GM18867 (cell line): ENCODE results near the gene LUZP1.
"Not testable (repeated sequence)": the region's sequence is repeated elsewhere in the genome, so short reads cannot be mapped to it uniquely, and the experiment has no call there.

Experiments
- ATAC-seq: cut with Tn5 transposase; IDR thresholded peaks from one replicate; pipeline ENCODE4 v1.9.1; 2021; ENCODE audit warnings: mild to moderate bottlenecking, moderate library complexity; ENCODE audit not compliant: unreplicated experiment

The LUZP1 gene

GRCh38 chr1:23168445-23169194 is at the start of gene LUZP1:
Gene LUZP1, minus strand, starts transcription at chr1:23168856.
- ATAC-seq = peak; percentile 70

- ATAC-seq = no peak
Measured at GRCh38 chr1:23217421-23218115, 48.9 kb upstream of the LUZP1 start, which contains the start of gene HTR1D. Gene HTR1D, minus strand, starts transcription at chr1:23217502. Its CDS starts 23,283 bp downstream, at chr1:23194219.

GRCh38 chr1:23216771-23217420 is 48.2 kb upstream of the LUZP1 start:
- no peak for ATAC-seq

GRCh38 chr1:23215751-23216449 is 47.2 kb upstream of the LUZP1 start:
- no peak for ATAC-seq

- no peak for ATAC-seq
Measured at GRCh38 chr1:23215291-23215690, 46.6 kb upstream of the LUZP1 start.

- no peak for ATAC-seq
Measured at GRCh38 chr1:23214640-23215039, 46.0 kb upstream of the LUZP1 start.

GRCh38 chr1:23211955-23212354 is 43.3 kb upstream of the LUZP1 start:
- ATAC-seq = no peak

- ATAC-seq = no peak
Measured at GRCh38 chr1:23210963-23211362, 42.3 kb upstream of the LUZP1 start.

GRCh38 chr1:23210351-23210785 is 41.7 kb upstream of the LUZP1 start:
- ATAC-seq = no peak

GRCh38 chr1:23209770-23210169 is 41.1 kb upstream of the LUZP1 start:
- ATAC-seq = no peak

- no peak for ATAC-seq
Measured at GRCh38 chr1:23208527-23208926, 39.9 kb upstream of the LUZP1 start.

GRCh38 chr1:23207733-23208132 is 39.1 kb upstream of the LUZP1 start:
- ATAC-seq = not testable (repeated sequence)

GRCh38 chr1:23202263-23202749 is 33.6 kb upstream of the LUZP1 start:
- ATAC-seq = no peak

GRCh38 chr1:23200883-23201282 is 32.2 kb upstream of the LUZP1 start:
- no peak for ATAC-seq

- ATAC-seq = no peak
Measured at GRCh38 chr1:23198373-23198772, 29.7 kb upstream of the LUZP1 start.

- no peak for ATAC-seq
Measured at GRCh38 chr1:23196627-23197328, 28.1 kb upstream of the LUZP1 start.

GRCh38 chr1:23194119-23194984 is 25.7 kb upstream of the LUZP1 start:
- ATAC-seq = no peak

- no peak for ATAC-seq
Measured at GRCh38 chr1:23193391-23194118, 24.9 kb upstream of the LUZP1 start.

GRCh38 chr1:23191199-23191598 is 22.5 kb upstream of the LUZP1 start:
- ATAC-seq = no peak
